CD1c-positive myeloid dendritic cell (primary cell): ENCODE data around the gene HRG.
"Not testable (repeated sequence)": the region's sequence is repeated elsewhere in the genome, so short reads cannot be mapped to it uniquely, and the experiment has no call there.

Experiments
- DNase-seq: peaks from one replicate; pipeline ENCODE4 v3.0.0-alpha.2; 2016; ENCODE audit errors: extremely low spot score

The HRG gene

GRCh38 chr3:186680869-186681268 lies 15.1 kb downstream of the HRG start:
- DNase-seq: no peak

DNA sequence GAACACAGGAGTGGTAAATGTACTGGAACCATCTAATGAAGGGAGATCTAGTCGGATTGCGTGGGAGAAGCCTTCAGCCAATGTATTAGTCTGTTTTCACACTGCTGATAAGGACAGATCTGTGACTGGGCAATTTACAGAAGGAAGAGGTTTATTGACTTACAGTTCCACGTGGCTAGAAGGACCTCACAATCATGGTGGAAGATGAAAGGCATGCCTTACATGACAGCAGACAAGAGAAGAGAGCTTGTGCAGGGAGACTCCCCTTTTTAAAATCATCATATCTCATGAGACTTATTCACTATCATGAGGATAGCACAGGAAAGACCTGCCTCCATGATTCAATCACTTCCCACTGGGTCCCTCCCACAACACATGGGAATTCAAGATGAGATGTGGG lies 17.0 kb downstream of the HRG start:
- no peak for DNase-seq

DNA sequence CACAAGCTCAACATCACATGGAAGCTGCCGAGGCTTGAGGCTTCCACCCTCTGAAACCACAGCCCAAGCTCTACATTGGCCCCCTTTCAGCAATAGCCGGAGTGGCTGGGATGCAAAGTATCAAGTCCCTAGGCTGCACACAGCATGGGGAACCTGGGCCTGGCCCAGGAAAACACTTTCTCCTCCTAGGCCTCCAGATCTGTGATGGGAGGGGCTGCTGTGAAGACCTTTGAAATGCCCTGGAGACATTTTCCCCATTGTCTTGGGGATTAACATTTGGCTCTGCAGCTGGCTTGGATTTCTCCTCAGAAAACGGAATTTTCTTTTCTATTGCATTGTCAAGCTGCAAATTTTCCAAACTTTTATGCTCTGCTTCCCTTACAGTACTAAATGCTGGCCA lies 18.2 kb downstream of the HRG start:
- no peak for DNase-seq

GRCh38 chr3:186686475-186686874 lies 20.7 kb downstream of the HRG start:
- DNase-seq: not testable (repeated sequence)

DNA sequence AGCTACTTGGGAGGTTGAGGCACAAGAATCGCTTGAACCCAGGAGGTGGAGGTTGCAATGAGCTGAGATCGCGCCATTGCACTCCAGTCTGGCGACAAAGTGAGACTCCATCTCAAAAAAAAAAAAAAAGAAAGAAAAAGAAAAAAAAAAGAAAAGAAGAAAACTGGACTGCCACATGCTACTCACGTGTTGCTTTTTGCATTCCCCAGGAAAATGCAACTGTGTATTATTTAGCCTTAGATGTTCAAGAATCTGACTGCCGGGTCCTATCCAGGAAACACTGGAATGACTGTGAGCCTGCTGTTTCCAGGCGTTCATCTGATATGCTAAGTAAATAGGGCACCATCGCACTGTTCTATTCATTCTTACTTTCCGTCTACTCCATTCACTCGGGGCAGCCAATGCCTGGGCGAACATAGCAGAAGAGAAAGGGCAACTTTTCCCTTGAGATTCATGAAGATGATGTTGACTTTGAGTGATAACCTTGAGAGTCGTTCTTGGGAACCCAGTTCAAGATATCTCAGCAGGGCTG lies 21.4 kb downstream of the HRG start:
- no peak for DNase-seq

DNA sequence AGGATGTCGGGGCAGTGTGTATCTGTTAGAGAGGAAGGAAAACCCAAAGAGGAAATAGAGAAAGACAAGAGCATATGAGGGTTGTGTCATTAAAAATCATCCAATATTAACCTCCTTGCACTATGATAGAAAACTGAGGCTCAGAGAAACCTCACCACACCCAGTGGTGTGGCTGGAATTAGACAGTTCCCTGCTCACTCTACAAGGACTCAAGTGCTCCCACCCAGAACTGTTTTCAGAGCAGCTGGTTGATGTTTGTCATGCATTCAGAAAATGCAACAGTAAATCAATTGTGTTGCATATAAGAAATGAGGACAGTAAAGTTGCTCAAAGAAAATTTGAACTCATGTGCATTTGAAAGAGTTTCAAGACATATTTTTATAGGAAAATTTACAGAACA lies 24.5 kb downstream of the HRG start:
- DNase-seq: not testable (repeated sequence)

GRCh38 chr3:186691676-186692075 lies 25.9 kb downstream of the HRG start:
- no peak for DNase-seq

DNA sequence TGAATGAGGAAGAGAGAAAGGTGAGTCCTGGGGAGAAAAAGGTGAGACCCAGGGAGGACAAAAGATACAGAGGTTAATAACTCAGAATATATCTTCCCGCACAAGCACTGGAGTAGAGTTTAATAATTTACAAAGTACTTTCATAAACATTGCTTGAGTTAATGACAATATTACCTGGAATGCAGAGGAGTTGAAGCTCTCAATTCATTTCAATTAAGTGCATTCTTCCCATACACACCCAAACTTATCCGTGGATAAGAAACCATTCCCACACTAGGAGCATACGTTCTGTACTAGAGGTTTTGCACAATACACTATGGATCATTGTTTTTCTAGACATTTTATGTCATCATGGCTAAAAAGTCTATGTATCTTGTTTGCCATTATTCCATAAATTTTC lies 28.0 kb downstream of the HRG start:
- no peak for DNase-seq

DNA sequence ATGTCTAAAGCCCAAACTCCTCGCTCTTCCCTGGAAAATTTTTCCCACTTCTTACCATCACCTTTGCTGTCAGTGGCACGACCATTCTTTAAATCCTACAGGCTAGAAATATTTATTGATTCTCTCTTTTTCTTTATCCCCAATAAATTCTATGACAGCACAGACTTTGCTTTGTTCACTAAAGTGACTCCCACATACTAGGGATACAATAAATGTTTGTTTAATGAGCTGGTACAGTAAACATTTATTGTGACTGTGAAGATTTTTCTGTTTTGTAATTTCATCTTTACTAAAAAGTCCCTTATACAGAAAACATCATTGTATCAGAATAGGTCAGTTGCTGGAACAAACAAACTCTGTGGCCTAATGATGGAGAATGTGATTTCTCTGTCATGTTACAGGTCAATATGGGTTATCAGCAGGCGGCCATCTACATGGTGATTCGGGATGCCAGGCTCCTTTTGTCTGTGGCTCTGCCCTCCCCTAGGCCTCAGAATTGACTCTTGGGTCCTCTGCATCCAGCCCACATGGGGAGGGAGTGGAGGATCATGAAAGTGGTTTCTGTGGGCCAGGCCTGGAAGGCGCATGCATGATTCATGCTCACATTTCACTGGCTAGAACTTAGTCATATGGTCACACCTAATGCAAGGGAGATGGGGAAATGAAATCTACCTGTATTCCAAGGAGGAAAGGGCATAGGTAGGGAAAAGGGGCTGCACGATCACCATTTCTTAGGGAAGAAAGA lies 28.6 kb downstream of the HRG start:
- DNase-seq: no peak

- no peak for DNase-seq
These were observed 30.7 kb downstream of the HRG start for GRCh38 chr3:186696522-186696921.

GRCh38 chr3:186697510-186697909 lies 31.7 kb downstream of the HRG start:
- no peak for DNase-seq

DNA sequence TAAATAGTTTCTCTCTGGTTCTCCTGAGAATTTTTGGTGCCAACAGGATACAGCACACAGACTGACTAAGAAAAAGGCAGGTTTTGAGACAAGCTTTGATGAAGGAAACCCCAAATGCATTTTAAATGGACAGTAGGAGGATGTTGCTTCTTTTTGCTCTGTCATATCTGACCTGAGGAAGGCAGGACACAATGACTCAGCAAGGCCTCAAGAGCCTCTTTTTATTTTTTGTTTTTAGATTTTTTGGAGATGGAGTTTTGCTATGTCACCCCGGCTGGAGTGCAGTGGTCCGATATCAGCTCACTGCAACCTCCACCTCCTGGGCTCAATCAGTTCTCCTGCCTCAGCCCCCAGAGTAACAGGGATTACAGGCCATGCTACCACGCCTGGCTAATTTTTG lies 34.5 kb downstream of the HRG start:
- no peak for DNase-seq

DNA sequence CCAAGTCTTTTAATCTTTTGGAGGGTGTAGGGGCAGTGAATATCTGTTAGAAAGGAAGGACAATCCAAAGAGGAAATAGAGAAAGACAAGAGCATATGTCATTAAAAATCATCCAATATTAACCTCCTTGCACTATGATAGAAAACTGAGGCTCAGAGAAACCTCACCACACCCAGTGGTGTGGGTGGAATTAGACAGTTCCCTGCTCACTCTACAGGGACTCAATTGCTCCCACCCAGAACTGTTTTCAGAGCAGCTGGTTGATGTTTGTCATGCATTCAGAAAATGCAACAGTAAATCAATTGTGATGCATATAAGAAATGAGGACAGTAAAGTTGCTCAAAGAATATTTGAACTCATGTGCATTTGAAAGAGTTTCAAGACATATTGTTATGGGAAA lies 36.6 kb downstream of the HRG start:
- not testable (repeated sequence) for DNase-seq

DNA sequence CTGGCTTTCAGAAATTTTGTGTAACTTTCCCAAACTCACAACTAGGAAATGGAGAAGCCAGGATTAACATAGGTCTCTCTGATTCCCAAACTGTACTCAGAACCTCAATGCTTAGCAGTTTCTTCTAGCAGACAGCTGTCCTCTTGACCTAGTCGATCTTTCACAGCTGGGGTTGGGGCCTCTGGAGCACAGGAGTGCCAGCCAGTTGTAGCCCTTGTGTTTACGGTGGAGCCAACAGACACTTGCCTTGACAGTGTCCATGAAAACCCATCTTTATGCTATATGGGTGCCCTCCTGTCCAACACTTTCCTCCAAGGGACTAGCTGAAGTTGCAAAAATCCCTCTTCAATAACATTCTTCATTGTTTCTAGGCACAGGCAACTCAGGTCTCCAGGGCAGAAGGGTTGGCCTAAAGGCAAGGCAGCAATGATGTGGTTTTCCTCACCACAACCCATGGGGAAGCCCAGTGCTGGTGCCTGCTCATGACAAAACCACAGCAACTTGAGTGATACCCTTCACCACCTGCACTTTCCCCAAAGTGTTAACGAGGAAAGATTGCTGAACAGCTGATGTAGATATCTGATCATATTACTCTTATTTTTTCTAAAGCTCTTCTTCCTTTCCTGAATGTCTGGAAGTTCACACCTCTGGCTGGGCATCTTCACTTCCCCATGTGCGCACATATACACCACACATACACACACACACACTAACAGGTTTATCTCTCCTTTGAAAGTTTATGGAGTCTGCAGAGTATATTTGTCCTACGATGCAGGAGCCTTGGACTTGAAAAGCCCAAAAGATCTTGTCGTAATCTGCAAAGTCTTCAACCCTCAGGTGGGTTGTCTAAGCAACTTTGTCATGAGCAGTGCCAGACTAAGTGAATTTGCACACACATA lies 40.3 kb downstream of the HRG start:
- no peak for DNase-seq

GRCh38 chr3:186708983-186709679 lies 43.3 kb downstream of the HRG start:
- no peak for DNase-seq

- not testable (repeated sequence) for DNase-seq
These were observed 44.9 kb downstream of the HRG start for GRCh38 chr3:186710694-186711093.

GRCh38 chr3:186713499-186713898 lies 47.7 kb downstream of the HRG start:
- no peak for DNase-seq

DNA sequence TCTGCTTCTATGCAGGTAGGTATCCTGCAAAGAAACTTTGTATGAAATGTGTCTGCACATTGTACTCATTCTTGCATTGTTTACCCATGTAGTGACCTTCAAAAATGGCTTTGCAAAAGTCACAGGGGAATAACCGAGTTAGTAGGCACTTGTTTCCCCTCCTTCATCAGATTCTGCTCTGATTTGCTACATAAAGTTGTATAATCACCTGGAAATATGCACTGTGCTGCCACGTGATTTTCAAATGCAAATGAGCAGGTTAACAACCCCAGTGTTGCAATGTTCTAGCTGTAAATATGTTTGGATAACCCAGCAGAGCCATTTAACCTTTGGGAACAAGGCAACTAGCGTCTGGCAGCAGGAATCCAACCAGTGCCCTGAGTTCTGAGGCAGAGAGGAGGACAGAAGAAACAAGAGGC lies 51.2 kb downstream of the HRG start, which contains the start of gene KNG1:
TSS of gene KNG1 (plus strand) at position 321 of the 419 bp plus-strand sequence. CDS start 184 bp downstream, outside the sequence.
- DNase-seq: no peak

DNA sequence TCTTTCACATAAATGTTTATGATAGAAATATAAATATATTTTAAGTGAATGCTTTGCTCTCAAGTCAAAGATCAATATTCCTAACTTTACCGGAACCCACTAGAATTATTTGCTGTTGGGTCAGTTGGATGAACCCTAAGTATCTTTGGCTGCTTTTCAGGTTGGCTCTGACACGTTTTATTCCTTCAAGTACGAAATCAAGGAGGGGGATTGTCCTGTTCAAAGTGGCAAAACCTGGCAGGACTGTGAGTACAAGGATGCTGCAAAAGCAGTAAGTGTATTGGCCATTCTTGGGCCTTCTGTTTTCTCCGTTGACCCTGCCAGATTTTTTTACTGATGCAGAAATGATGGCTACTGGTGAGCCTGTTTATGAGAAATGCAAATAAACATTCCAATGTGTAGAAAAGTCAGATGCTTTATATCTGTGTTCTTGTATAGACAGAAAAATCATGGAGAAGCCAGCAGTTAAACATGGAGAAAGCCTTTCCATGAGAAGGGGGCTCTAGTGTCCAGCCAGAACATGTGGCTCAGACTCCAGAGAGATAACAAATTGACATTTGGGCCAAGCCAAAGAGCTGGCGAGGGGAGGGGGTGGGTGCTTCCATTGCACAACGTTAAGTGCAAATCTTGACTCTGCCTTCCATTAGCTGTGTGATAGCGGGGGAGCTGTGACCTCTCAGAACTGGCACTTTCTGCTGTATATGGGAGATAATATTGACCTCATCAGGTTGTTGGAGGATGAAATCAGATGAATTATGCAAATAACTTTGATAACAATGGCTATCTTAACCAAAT lies 54.3 kb downstream of the HRG start:
- no peak for DNase-seq

GRCh38 chr3:186722457-186722856 lies 56.6 kb downstream of the HRG start:
- no peak for DNase-seq

DNA sequence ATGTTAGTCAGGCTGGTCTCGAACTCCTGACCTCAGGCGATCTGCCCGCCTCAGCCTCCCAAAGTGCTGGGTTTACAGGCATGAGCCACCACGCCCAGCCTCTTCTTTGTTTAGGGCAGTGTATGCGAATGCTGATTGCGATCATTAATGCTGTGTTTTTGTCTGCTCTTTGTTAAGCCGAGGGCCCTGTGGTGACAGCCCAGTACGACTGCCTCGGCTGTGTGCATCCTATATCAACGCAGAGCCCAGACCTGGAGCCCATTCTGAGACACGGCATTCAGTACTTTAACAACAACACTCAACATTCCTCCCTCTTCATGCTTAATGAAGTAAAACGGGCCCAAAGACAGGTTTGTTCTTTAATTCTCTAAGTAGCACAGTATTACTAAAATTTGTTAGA lies 59.1 kb downstream of the HRG start:
- no peak for DNase-seq
